Hepatocyte (in vitro differentiated cells): ENCODE measurements around the gene SLC15A3. TPM values are rescaled to one million over a fixed set of nuclear protein-coding genes. Genes with fewer than 3 reads are reported as not detected.

ENCODE experiments used
- DNase-seq: peaks from one replicate; pipeline ENCODE4 v3.0.0-alpha.2; 2016; ENCODE audit warnings: low spot score
- H2AFZ ChIP-seq: fragments of 200-600 bp; sonication (generic); 2 replicates; pipeline ENCODE4 v1.6.0; 2016; ENCODE audit warnings: antibody characterized with exemption, mild to moderate bottlenecking
- H3K27ac ChIP-seq: fragments of 200-600 bp; sonication (generic); 2 replicates; pipeline ENCODE4 v1.5.1; 2016; ENCODE audit warnings: mild to moderate bottlenecking
- H3K27me3 ChIP-seq: fragments of 200-600 bp; sonication (generic); 2 replicates; pipeline ENCODE4 v1.6.1; 2016
- H3K36me3 ChIP-seq: fragments of 200-600 bp; sonication (generic); replicated peaks from 2 replicates; pipeline ENCODE4 v1.5.1; 2016; ENCODE audit warnings: low read depth; ENCODE audit not compliant: insufficient read depth
- H3K4me1 ChIP-seq: fragments of 200-600 bp; sonication (generic); 2 replicates; pipeline ENCODE4 v1.5.1; 2016; ENCODE audit warnings: mild to moderate bottlenecking, moderate library complexity; ENCODE audit not compliant: insufficient read depth
- H3K4me2 ChIP-seq: fragments of 200-600 bp; sonication (generic); 2 replicates; pipeline ENCODE4 v1.6.0; 2016
- H3K4me3 ChIP-seq: fragments of 200-600 bp; sonication (generic); 2 replicates; pipeline ENCODE4 v1.5.1; 2016; ENCODE audit warnings: mild to moderate bottlenecking
- H3K79me2 ChIP-seq: fragments of 200-600 bp; sonication (generic); 2 replicates; pipeline ENCODE4 v1.6.0; 2017; ENCODE audit warnings: mild to moderate bottlenecking
- H3K9me2 ChIP-seq: fragments of 200-600 bp; sonication (generic); replicated peaks from 2 replicates; pipeline ENCODE4 v1.6.0; 2017; ENCODE audit warnings: mild to moderate bottlenecking; ENCODE audit not compliant: insufficient read depth
- H3K9me3 ChIP-seq: fragments of 200-600 bp; sonication (generic); 2 replicates; pipeline ENCODE4 v1.5.1; 2016; ENCODE audit warnings: low read depth, mild to moderate bottlenecking
- H4K20me1 ChIP-seq: fragments of 200-600 bp; sonication (generic); 2 replicates; pipeline ENCODE4 v1.6.0; 2016; ENCODE audit warnings: mild to moderate bottlenecking; ENCODE audit not compliant: insufficient read depth, poor library complexity, severe bottlenecking
- CTCF ChIP-seq: fragments of 200-600 bp; sonication (generic); IDR thresholded peaks from 2 replicates; pipeline ENCODE4 v1.5.1; 2016; ENCODE audit warnings: antibody characterized with exemption, mild to moderate bottlenecking; ENCODE audit not compliant: poor library complexity
- EZH2 ChIP-seq: fragments of 200-600 bp; sonication (generic); IDR thresholded peaks from 2 replicates; pipeline ENCODE4 v1.6.1; 2016; ENCODE audit warnings: antibody characterized with exemption, mild to moderate bottlenecking, borderline replicate concordance
- EZH2phosphoT487 ChIP-seq: fragments of 200-600 bp; sonication (generic); IDR thresholded peaks from one replicate; pipeline ENCODE4 v1.6.1; 2018; ENCODE audit warnings: antibody characterized with exemption, mild to moderate bottlenecking, low read depth, moderate library complexity; ENCODE audit not compliant: unreplicated experiment, severe bottlenecking
- whole genome bisulfite sequencing: methylation state at CpG from one replicate; pipeline ENCODE4 v1.1.6; 2016; ENCODE audit warnings: low lambda C conversion rate; ENCODE audit errors: missing lambda C conversion rate; 5-methylcytosine and 5-hydroxymethylcytosine counted together
- polyA plus RNA-seq: library from polyadenylated mRNA; unstranded; fragments of >200 nt; fragmentation: Nextera tagmentation; extraction: Ambion mirVana; gene quantifications from 2 replicates; pipeline ENCODE4 v1.2.1, GENCODE V29; 2016
- total RNA-seq: library from RNA; depleted of rRNA; stranded (reverse); fragments of >200 nt; gene quantifications from 2 replicates; pipeline ENCODE4 v1.2.3, GENCODE V29; 2014

SLC15A3 gene
- total and polyA plus RNA-seq, 2 experiments from 2014 or later, result 0.56 to 3.3 TPM

GRCh38 chr11:60972182-60973030, 20.4 kb upstream of the SLC15A3 start:
- no peak overlapping the region for H3K4me2 ChIP-seq
- no peaks in the 10 kb centered on the region for H3K36me3 ChIP-seq
- no peaks in the 10 kb centered on the region for H4K20me1 ChIP-seq
- no peak for DNase-seq
- H3K9me2 ChIP-seq, result no peaks in the 10 kb centered on the region
- no peak overlapping the region for H3K27ac ChIP-seq
- 95% methylated on average over 15 of the region's 15 CpGs for WGBS
- TF ChIP-seq EZH2 (no peak), EZH2phosphoT487 (no peak), CTCF (no peak)
- H3K4me1 ChIP-seq, result no peaks in the 10 kb centered on the region
- H3K27me3 ChIP-seq, result no peaks in the 10 kb centered on the region
- H3K79me2 ChIP-seq, result no peaks in the 10 kb centered on the region
- no peak overlapping the region for H2AFZ ChIP-seq
- no peaks in the 10 kb centered on the region for H3K9me3 ChIP-seq
- H3K4me3 ChIP-seq, result no peak overlapping the region

- Histone ChIP-seq H3K36me3 (no peaks in the 10 kb centered on the region), H3K27ac (no peak within 1 kb of the TSS), H3K4me1 (no peaks in the 10 kb centered on the region), H3K79me2 (no peaks in the 10 kb centered on the region), H3K4me3 (no peak within 1 kb of the TSS), H3K4me2 (no peak within 1 kb of the TSS), H3K9me2 (no peaks in the 10 kb centered on the region), H4K20me1 (no peaks in the 10 kb centered on the region), H2AFZ (no peak within 1 kb of the TSS), H3K9me3 (no peaks in the 10 kb centered on the region), H3K27me3 (no peaks in the 10 kb centered on the region)
- no peak for TF ChIP-seq CTCF
- no peak for TF ChIP-seq EZH2phosphoT487
- TF ChIP-seq EZH2, result no peak
- DNase-seq, result no peak
- 94% methylated on average over 16 of the region's 16 CpGs for WGBS
These were observed 19.5 kb upstream of the SLC15A3 start, which contains the start of gene CD6 for GRCh38 chr11:60971520-60971919. Gene CD6 (plus strand): TSS chr11:60971680. CDS start chr11:60971866, 186 bp downstream.

- H3K4me1 ChIP-seq, result no peaks in the 10 kb centered on the region
- H3K79me2 ChIP-seq, result no peaks in the 10 kb centered on the region
- H3K36me3 ChIP-seq, result no peaks in the 10 kb centered on the region
- no peak for DNase-seq
- H3K9me3 ChIP-seq, result no peaks in the 10 kb centered on the region
- no peak overlapping the region for H2AFZ ChIP-seq
- no peaks in the 10 kb centered on the region for H3K9me2 ChIP-seq
- H3K27ac ChIP-seq, result no peak overlapping the region
- TF ChIP-seq EZH2phosphoT487 (no peak), EZH2 (no peak), CTCF (no peak)
- H3K4me2 ChIP-seq, result no peak overlapping the region
- H4K20me1 ChIP-seq, result no peaks in the 10 kb centered on the region
- 89% methylated on average over 5 of the region's 5 CpGs for WGBS
- H3K4me3 ChIP-seq, result no peak overlapping the region
- no peaks in the 10 kb centered on the region for H3K27me3 ChIP-seq
These were observed 18.9 kb upstream of the SLC15A3 start for GRCh38 chr11:60970890-60971289.
